NOMO-1 treated with DMSO at 0.1 percent for 48 hours (cell line): Measurements from ENCODE around the gene RP9.

Source experiments
- DNase-seq: peaks from one replicate; lab custom pipeline; 2025; ENCODE audit not compliant: unreplicated experiment; lab: John Stamatoyannopoulos, UW

Gene RP9, protein sequence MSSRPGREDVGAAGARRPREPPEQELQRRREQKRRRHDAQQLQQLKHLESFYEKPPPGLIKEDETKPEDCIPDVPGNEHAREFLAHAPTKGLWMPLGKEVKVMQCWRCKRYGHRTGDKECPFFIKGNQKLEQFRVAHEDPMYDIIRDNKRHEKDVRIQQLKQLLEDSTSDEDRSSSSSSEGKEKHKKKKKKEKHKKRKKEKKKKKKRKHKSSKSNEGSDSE

DNA sequence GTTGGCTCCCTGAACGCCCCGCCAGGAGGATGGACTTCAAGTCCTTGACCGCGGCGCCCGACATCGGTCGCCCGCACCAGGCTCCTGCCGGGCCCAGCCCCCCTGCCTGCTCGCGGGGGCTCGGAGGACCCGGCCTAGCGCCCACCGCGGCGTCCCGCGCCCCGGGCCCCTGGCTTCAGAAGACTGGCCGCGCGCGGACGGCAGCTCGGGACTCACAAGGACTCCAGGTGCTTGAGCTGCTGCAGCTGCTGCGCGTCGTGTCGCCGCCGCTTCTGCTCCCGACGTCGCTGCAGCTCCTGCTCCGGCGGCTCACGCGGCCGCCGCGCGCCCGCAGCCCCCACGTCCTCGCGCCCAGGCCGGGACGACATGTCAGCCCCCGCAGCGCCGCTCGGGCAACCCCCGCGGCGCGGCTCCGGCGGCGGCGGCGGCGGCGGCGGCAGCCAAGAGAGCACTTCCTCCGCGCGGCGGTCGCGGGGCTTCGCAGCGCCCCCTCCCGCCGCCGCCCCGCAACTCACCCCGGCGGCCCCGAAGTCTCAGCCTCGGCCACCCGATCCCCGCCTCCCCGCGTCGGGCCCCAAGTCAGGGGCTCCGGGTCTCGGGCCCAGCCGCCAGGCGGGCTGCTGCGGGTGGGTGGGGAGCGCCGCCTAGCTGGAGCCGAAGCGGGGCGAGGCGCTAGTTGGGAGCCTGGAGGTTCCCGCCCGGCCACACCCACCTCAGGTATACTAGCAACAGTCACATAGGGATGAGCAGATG is at the start of gene RP9:
Gene RP9 (minus strand): TSS at position 400 of the 753 bp plus-strand sequence. CDS start 32 bp downstream, at position 368.
- DNase-seq, result peak; percentile 68

DNA sequence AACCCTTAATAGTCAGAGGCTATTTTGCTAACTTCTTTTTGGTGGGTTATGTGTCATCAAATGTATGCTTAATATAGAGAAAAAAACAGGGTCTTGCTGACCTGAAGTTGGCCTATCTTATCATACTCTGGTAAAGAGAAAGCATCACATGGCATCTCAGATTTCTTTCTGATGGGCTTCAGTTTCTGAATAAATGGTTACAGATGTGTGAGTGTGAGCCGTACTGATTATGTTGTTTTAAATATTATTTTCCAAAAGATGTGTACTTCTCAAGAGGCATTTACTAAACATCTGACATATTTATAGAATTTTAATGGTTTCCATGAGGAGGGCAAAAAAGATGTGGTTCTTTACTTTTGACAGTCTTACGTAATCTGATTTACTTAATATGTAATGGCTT is 48.6 kb upstream of the RP9 start:
- no peak for DNase-seq

DNA sequence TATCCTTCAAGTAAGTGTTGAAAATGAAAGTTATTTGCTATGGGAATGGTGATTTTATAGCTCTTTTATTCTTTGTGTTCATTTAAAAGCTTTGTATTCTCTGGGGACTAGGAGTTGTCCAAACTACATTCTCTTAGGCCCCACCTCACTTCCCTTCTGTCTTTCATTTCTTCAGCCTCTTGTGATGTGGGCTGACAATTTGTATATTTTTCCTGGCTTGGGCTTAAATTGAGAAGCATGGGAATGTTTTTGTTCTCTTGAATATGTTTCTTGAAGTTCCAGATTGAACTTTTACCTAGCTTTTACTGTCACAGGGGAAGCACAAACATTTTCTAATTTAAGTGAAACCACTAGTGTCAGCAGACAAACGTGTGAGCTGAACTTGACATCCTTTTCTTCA is 48.1 kb upstream of the RP9 start:
- DNase-seq, result no peak

DNA sequence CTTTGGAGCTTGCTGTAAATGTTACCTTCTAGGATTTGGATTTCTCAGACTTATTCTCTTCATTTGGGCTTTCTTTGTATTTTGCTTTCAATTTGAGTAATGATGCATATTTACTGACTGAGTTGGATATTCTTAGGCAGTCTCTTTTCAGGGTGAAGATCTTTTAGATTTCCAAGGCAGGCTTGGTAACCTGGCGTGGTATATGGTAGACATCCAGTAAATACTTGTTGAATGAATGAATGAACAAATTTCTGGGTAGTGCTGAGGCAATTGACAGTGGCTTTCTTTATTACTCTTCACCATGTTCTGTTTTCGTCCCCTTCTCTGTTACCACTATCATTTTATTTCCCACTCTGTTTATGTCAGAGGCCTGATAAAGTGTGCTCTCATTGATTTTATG is 47.2 kb upstream of the RP9 start:
- no peak for DNase-seq

DNA sequence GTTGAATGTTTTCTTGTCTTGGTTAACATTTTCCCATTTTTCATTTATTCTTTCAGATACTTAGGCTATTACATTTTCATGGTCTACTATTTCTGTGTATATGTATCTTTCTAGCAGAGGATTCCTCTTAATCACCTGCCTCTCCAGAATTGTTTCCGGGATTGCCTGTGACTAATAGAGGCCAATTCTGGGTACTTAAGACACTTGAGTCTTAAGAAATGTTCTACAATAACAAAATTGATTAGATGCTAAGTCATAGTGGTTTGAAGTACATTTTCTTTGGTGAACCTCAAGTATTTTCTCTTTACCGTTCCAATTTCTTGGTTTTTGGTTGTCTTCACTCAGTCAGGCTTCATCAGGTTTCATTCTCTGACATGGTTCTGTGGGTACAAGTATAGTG is 46.6 kb upstream of the RP9 start:
- no peak for DNase-seq

DNA sequence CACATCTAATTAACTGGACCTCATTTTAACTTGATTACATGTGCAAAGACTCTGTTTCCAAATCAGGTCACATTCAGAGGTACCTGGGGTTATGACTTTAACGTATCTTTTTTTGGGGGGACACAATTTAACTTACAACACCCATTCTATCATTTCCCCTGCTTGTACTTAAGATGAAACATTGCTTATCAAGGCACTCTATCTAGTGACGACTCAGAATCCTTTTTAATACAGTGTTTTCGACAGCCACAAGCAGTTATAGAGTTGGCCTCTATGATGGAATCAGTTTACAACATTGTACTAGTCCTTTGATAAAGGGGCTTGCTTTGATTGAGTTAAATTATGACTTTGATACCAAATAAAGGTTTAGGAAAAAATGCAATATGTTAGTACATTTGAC is 42.9 kb upstream of the RP9 start:
- DNase-seq, result no peak

DNA sequence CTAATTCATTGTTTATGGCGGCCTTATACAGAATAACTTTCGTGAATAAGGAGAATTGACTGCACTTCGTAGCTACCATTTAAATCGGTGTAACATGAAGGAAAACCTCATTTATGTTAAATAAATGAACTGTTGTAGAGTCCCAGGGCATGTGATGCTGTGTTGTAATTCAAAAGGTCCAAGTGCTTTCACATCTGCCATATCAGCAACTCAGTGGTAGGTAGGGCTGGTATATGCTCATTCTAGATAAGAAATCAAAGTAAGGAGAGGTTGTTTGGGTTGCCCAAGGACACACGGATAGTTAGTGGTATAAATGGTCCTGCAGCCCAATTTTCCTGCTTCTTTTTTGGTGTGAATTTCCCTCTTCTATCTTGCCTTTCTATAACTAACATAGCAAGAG is 36.0 kb upstream of the RP9 start:
- DNase-seq, result no peak

DNA sequence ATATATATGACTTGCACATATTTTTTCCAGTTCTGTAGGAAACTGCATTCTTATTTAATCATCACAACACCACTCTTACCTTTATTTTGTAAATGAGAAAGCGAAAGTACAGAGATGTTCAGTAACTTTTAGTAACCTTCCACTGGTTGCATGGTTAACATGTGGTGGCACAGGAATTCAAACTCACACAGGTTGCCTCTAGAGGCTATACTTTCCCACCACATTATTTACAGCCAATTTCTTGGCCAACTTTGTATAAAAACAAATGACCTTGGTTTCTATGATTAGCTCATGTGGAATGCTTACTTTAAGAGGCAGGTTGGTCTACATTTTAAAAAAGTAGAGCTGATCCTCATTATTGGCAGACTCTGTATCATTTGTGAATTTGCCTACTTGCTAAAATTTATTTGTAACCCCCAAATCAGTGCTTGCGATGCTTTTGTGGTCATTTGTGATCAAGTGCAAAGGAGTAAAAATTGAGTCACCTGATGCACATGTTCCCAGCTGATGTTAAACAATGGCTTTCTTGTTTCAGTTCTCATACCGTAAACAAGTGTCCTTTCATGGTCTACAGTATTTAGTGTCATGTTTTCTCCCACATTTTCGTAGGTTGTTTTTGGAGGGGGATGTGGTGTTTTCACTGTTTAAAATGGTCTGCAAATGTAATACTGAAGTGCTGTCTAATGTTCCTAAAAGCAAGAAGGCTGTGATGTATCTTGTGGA is 35.0 kb upstream of the RP9 start:
- DNase-seq, result no peak

DNA sequence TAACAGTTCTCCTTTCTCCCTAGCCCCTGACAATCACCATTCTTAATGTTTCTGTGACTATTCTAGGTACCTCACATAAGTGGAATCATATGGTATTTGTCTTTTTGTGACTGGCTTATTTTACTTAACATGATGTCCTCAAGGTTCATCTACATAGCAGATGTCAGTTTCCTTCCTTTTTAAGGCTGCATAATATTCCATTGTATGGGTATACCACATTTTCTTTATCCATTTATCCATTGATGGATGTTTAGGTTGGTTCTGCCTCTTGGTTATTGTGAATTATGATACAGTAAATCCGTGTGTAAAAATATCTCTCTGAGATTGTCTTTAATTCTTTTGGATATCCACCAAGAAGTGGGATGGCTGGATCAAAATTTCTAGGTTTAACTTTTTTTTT is 33.4 kb upstream of the RP9 start:
- no peak for DNase-seq

DNA sequence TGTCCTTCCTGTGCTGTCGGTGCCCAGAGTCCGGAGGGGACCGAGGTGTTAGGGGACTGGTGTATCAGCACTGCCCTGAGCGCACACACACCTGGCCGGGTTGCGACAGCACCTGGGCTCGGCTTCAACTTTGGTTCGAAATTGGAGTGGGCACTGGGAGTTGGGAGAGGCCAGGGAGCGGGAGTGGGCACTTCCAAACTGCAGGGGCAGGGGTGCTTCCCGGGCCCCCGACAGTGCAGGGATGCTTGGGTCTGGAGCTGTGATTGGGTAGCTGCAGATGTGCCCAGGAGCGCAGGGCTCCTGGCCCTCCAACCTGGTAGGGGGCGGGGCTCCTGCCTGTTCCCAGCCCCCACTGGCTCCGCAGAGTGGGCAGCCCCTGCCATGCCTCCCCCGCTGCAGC is 27.9 kb upstream of the RP9 start:
- DNase-seq, result no peak

DNA sequence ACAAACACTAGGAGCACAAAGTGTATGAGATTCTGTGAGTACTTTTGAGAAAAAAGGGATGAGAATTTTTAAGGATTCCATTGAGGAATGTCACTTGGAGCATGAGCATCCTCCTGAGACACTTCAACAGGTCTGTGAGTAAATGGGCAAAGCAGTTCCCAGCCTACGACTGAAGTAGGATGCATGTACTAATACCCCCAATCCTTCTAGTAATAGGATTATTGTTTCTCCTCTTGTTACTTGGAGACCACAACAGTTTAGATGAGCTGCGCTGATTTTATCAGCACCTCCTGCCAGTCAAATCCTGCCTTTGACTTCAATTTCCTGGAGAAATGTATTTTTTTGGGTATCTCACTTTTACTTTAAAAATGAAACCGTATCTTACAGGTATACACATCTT is 21.0 kb upstream of the RP9 start:
- DNase-seq, result no peak

DNA sequence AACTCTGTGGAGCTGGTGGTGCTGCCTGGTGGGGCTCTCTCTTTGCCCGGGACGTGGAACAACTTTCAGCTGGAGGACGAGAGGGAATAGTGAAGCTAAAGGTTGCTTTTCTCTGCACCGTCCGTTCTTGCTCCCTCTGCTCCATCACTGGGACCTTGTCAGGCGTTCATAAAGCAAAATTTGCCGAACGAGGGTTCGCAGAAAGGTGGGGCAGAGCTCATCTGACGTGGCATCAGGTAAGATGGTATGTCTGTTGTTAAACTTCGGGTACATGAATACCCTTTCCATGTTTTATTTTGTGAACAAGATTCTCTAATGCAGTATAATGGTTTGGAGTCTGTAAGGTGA is 20.6 kb upstream of the RP9 start:
- DNase-seq, result no peak

DNA sequence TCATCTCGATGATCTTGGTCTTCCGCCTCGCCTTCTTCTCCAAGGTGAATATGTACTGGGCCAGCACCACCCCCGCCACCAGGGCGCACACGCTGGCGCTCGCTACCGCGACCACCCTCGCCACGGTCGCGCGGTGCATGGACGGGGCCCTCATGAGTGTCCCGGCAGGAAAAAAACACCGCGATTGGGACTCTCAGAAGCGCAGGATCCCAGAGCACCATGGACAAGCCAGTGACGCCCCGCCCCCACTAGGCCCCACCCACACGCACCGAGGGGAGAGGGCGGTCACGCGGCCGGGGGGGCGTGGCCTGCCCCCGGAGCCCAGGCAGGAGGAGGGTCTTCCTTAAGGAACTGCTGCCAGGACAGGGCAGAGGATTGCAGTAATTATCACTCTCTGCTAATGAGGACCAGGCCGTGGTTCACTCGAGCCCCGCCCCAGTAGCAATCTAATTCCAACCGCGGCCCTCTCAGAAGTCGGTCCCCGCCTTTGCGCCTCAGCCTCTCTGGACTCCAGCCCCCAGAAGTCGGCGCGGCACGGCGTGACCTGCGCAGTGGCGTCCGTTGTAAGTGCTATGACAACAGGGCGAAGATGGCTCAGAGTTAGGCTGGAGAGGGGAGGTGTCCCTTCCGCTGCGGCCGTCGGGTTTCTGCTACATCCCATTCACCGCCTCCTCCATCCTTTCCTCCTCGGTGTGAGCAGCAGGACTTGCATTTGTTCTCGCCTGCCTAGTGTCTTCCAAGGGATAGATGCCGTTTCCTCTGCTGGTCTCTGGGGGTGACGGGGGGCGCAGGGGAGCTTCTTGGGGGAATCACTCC is 20.0 kb upstream of the RP9 start, which contains the start of gene BBS9:
Gene BBS9 (plus strand): TSS at position 575 of the 816 bp plus-strand sequence. CDS start 16,689 bp downstream, outside the sequence.
- DNase-seq, result peak; percentile 99

DNA sequence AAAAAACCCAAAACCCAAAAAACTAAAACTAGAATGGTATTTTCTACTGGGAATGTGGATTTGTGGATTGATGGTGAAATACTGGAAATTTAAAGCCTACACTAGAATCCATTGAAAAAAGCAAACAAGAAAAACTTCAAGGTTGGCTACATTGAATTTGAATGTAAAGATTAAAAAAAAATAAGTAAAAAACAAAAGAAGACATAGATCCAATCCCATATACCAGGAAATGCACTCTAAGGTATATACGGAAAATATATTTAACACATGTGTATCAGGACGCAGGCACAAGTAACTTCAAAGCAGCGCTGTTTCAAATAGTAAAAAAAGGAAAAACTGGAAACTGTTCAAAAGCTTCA is 19.4 kb upstream of the RP9 start:
- DNase-seq, result no peak

DNA sequence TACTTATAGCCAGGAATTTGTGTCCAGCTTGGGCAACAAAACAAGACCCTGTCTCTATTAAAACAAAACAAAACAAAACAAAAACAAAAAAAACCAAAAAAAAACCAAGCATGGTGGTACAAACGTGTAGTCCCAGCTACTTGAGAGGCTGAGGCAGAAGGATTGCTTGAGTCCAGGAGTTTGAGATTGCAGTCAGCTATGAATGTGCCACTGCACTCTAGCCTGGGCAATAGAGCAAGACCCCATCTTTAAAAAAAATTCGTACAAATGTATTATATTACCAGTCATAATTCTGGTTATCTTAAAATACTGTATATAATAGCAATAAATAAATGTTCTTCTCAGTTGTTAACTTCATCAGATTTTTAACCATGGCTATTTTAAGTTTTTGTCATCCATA is 17.9 kb upstream of the RP9 start:
- DNase-seq, result no peak

DNA sequence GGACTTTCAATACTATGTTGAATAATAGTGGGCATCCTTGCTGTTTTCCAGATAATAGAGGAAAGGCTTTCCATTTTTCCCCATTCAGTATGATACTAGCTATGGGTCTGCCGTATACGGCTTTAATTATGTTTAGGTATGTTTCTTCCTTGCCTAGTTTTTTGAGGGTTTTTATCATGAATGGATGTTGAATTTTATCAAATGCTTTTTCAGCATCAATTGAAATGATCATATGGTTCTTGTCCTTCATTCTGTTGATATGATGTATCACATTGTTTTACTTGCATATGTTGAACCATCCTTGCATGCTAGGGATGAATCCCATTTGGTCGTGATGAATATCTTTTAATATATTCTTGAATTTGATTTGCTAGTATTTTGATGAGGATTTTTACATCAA is 9.2 kb upstream of the RP9 start:
- no peak for DNase-seq

DNA sequence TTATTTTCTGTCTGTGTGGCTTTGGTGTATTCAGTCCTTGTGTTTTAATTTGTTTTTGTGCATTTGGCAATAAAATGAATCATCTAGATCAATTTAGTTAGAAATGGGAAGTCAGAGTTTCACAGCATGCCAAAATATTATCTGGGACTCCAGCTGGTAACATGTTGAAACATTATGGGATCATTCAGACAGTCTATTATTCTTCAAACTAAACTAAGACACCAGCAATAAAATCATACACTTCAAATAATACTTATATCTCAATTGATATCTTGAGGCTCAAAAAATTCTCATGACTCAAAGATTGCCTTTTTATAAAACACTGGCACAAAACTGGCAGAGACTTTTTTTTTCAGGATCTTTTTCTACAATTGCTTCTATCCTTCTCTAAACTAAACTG is 5.8 kb upstream of the RP9 start:
- peak; percentile 11 for DNase-seq

DNA sequence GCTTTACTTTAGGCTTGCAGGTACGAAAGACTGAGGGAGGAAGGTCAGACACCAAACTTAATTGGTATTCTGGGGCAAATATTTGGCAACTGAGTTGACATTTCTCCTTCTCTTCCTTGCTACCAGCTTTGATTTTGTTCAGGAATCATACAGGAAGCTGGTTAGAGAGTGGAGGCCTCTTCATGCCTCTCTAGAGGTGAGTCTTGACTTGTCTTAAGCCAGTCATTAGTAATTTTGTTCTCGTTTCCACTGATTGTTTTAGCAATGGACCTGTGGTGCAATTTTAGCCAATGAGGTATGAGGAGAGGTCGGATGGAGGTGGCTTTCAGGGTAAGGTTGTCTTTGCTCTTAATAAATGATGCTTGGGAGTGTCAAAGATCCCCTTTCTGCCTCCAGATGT is 2.4 kb upstream of the RP9 start:
- DNase-seq, result no peak

DNA sequence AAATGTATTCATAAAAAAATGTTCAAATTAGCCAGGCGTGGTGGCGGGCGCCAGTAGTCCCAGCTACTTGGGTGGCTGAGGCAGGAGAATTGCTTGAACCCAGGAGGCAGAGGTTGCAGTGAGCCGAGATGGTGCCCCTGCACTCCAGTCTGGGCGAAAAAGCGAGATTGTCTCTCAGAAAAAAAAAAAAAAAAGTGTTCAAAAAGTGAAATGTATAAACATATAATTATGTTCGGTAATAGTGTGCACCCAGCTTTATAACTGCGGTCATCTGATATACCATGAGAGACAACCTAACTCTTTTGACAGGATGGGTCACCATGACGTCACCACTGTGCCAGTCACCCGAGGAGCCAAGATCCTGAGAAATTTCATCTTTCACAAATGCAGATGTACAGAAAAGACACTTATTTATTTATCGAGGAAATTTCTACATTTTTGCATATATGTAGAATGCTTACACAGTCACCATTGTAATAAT is 594 bp upstream of the RP9 start:
- no peak for DNase-seq

DNA sequence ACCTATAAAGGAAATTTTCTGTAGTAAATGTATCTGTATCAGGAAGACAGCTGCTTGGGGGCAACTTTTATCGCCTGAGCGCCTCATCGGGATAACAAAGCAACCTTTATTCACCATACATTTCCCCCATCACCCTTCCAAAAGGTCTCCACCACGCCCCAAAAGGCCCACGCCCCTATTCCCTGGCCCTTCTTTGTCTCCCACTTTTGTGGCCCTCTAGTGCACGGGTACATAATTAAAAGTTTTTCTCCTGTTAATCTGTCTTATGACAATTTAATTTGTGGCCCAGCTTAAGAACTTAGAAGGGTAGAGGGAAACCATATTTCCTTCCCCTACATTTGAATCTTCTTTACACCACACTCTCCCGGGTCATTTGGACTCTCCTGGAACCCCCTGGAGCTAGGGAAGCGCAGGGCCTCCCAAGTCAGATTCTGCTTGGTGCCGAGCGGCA is 625 bp downstream of the RP9 start:
- peak; percentile 16 for DNase-seq
